GM12891 (cell line): ENCODE results near the gene CCDC69.
A peak's percentile ranks its signal among the peaks of the same experiment; 100 is the strongest.
"Not testable (repeated sequence)": the region's sequence is repeated elsewhere in the genome, so short reads cannot be mapped to it uniquely, and the experiment has no call there.

Experiments used
- DNase-seq: peaks from one replicate; pipeline ENCODE4 v3.0.0; 2011; ENCODE audit warnings: low spot score; ENCODE audit not compliant: insufficient read length
- FAIRE-seq: peaks from 2 replicates; lab custom pipeline; 2011; peaks lifted over from hg19 to GRCh38; lab: Jason Lieb, UNC
- PAX5 ChIP-seq: IDR thresholded peaks from 2 replicates; pipeline ENCODE4 v1.6.1; 2011; ENCODE audit warnings: low read length, moderate library complexity, mild to moderate bottlenecking; ENCODE audit not compliant: insufficient read depth, severe bottlenecking
- POLR2A ChIP-seq: IDR thresholded peaks from 2 replicates; pipeline ENCODE4 v1.6.1; 2011; ENCODE audit warnings: low read depth, low read length, control low read depth
- POLR2AphosphoS5 ChIP-seq: IDR thresholded peaks from 2 replicates; pipeline ENCODE4 v1.6.1; 2011; ENCODE audit warnings: low read depth, low read length, control low read depth
- POU2F2 ChIP-seq: IDR thresholded peaks from 2 replicates; pipeline ENCODE4 v1.6.1; 2011; ENCODE audit warnings: low read depth, mild to moderate bottlenecking, control low read depth, low read length, moderate library complexity
- SPI1 ChIP-seq: IDR thresholded peaks from 2 replicates; pipeline ENCODE4 v1.6.1; 2011; ENCODE audit warnings: low read depth, low read length, control low read depth
- TAF1 ChIP-seq: IDR thresholded peaks from 2 replicates; pipeline ENCODE4 v1.6.1; 2011; ENCODE audit warnings: low read depth, low read length, control low read depth

Gene CCDC69

DNA sequence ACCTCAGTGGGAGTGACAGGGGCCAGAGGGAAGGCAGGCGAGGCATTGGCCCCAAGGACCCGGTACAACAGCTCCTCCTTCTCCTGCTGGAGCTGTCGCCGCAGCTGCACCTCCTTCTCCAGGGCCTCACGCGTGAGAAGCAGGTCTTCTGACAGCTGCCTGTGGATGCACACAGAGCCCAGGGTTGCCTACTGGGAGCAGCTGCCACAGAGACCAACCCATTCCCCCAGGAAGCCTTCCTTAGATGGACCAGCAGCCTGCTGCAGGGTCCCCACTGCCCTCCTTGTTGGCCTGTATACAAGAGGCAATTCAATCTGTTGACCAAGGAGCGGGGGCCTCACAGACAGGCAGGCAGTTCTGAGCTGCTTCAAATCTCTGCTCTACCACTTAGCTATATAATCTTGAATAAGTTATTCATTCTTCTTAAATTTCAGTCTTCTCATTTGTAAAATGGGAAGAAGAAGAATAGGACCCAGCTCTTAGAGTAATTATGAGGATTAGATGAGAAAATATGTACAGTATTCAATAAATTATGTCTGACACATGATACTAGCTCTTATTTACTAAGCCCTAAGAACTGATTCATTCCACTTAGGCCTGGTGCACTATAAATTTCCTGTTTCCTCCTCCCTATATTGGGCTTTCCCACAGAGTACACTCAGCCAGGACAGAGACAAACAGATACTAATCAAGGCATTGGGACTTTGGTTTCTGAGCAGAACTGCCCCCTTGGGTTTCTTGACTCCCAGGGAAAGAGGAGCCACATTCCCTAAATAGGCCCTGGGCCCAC, 40.2 kb downstream of the CCDC69 start:
- FAIRE-seq, result no peak
- TF ChIP-seq POLR2AphosphoS5, result no peak
- no peak for TF ChIP-seq SPI1
- no peak for TF ChIP-seq POU2F2
- TF ChIP-seq PAX5, result no peak
- TF ChIP-seq POLR2A, result no peak
- TF ChIP-seq TAF1, result no peak
- DNase-seq, result no peak

DNA sequence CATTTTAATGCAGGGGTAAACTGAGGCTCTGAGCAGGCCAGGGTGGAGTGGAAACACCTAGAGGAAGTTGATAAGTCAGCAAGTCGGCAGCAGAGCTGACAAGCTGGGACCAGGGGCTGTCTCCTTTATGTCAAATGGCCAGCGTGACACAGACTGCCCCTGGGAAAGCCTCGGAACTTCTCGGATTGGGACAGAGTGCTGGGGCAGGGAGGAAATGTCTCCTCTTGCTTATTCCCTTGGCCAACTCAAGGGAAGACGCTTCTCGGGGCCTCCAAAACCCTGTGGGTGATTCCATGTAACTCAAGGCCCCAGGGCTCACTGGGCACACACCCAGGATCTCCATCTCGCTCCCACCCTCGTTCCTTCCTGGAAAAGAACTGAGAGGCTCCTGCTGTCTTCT, 40.9 kb downstream of the CCDC69 start:
- FAIRE-seq (no peak), DNase-seq (no peak)
- no peak for TF ChIP-seq PAX5
- TF ChIP-seq SPI1, result no peak
- no peak for TF ChIP-seq TAF1
- TF ChIP-seq POU2F2, result no peak
- no peak for TF ChIP-seq POLR2AphosphoS5
- no peak for TF ChIP-seq POLR2A

DNA sequence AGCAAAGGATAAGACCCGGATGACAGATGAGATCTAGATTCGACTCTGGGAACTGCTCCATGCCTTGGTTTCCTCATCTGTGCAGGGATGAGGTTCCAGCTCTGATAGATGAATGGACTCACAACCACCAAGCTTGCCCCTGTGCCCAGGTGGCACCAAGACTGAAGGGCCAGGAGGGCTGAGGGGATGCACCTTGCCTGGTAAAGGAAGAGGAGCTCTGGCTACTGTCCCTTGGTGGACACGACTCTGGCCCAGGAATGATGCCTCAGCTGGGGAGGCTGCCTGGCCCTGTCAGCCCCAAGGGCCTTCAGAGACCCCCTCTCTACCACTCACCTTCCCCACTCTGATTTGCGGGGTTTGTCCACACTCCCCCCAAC, 41.4 kb downstream of the CCDC69 start:
- no peak for DNase-seq
- no peak for FAIRE-seq
- no peak for TF ChIP-seq POLR2AphosphoS5
- TF ChIP-seq SPI1, result no peak
- TF ChIP-seq POU2F2, result no peak
- TF ChIP-seq TAF1, result no peak
- no peak for TF ChIP-seq PAX5
- TF ChIP-seq POLR2A, result no peak

DNA sequence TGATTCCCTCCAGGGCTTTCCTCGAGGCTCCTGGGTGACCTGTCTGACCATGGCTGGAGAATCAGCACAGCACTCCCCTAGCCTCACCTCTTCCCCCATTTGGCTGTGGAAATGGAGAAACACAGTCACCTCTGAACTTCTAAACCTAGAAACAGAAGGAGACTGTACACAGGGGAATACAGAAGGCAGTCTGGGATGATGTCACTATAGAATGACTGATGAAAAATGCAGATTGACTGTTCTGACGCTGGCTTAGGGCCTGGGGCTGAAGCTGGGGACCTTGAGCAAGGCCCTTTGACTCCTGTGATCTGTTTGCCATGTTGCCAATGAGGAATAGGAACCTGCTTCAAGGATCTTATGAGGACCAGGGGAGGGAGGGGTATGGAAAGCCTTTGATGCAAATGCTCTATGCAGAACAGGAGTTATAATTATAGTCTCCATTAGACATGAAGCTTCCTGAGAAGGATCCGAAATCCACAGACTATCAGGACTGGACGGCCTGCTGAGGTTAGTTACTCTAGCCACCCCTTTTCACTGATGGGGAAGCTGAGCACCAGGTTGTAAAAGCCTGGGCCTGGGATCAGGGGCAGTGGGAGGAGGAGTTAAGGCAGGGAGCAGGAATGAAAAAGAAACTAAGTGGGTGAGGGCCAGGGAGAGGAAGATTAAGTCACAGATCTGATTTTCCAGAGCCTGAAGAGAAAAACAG, 41.9 kb downstream of the CCDC69 start:
- FAIRE-seq, result no peak
- DNase-seq, result no peak
- no peak for TF ChIP-seq TAF1
- TF ChIP-seq POLR2AphosphoS5, result no peak
- no peak for TF ChIP-seq SPI1
- TF ChIP-seq POLR2A, result no peak
- no peak for TF ChIP-seq PAX5
- no peak for TF ChIP-seq POU2F2

DNA sequence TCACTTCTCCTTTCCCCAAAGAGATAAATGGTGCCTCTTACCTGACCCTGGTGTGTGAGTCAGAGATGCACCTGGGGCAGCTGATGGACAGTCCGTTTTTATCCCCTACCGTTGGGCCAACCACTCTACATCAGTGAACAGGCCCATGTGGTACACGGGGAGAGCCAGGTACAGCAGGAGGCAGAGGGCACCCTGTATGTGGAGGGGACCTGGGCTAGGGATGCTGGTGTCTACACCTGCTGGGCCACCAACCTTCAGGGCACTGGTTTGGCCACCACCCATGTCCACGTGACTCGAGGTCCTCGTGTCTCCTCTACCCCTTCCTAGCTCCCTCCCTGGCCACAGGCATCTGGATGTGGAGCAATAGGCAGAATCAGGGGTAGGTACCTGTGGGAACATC, 43.6 kb downstream of the CCDC69 start:
- no peak for DNase-seq
- TF ChIP-seq PAX5 (no peak), POLR2AphosphoS5 (0 out of 2 replicates have a peak, but pooled peaks have one; percentile 25), TAF1 (no peak), SPI1 (no peak), POLR2A (no peak), POU2F2 (no peak)
- FAIRE-seq, result no peak

DNA sequence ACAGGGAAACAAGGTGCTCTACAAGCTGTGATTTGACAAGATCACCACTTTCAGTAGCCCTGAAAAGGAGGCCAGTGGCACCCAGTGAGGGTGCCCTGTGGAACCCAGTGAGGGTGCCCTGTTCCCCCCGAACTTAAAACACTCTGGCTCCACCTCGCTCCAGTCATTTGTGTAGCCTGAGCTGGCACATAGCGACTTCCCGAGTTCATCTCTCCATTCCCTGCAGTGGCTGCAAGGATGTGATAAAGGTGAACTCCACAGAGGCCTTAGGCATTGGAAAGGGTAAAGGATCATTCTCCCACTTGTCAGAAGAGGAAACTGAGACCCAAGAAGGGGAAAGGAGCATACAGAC, 44.4 kb downstream of the CCDC69 start:
- DNase-seq (no peak), FAIRE-seq (no peak)
- TF ChIP-seq POLR2AphosphoS5 (no peak), PAX5 (no peak), POLR2A (no peak), TAF1 (no peak), SPI1 (no peak), POU2F2 (no peak)

DNA sequence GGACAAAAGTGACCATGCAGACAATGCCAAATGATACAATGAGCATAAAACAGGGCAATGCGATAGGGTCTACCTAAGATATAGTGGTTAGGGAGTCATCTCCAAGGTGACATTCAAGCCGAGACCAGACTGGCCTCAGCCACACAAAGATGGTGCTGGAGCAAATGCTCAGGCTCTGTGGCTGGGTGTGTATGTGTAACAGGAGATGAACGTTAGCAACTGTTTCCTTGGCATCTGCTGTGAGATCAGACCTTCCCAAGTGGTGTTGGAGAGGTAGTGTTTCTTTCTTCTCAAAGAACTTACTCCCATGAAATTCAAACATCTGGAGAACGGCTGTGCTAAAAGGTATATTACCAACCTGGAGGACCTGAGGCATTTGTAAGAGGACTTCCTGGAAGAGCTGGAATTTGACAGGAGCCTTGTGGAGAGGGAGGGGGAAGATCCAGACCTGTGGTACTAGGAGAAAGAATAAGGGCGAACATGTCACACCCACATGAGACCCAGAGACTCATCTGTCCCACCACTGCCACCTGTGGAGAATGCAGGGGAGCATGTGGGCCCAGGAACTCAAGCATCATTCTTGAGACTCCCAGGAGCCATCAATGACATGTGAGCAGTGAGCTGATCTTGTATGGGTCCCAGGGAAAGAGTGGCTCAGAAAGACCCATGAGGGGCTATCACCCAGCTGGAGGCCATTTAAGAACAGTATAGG, 45.0 kb downstream of the CCDC69 start:
- FAIRE-seq (no peak), DNase-seq (no peak)
- TF ChIP-seq SPI1, result no peak
- TF ChIP-seq POLR2AphosphoS5, result no peak
- no peak for TF ChIP-seq POU2F2
- TF ChIP-seq TAF1, result no peak
- no peak for TF ChIP-seq POLR2A

DNA sequence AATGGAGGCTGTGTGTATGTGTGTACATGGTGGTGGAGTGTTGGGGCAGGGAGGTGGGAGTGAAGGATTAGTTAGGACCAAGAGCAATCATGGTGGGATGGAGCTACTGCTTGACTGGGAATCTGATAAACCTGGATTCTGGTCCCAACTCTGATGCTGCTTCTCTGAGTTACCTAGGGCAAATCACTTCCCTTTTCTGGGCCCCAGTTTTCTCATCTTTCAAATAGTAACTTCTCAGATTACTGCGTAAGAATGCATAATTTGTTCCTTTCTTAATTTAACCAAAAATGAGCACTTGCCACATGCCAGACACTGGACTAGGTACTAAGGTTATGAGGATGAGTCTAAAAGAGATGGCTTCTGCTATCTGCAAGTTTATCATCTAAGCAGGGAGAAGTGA, 45.5 kb downstream of the CCDC69 start:
- no peak for TF ChIP-seq POU2F2
- TF ChIP-seq SPI1, result peak; percentile 60
- no peak for TF ChIP-seq TAF1
- no peak for TF ChIP-seq POLR2AphosphoS5
- no peak for TF ChIP-seq POLR2A
- no peak for TF ChIP-seq PAX5
- no peak for DNase-seq
- no peak for FAIRE-seq

DNA sequence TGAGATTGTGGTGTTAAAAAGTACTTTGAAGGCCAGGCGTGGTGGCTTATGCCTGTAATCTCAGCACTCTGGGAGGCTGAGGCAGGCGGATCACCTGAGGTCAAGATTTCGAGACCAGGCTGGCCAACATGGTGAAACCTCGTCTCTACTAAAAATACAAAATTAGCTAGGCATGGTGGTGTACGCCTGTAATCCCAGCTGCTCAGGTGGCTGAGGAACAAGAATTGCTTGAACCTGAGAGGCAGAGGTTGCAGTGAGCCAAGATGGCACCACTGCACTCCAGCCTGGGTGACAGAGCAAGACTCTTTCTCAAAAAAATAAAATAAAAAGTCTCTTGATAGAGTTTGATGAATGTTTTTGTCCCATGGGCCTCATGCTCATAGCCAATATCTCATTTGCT, 47.6 kb downstream of the CCDC69 start:
- FAIRE-seq, DNase-seq: not testable (repeated sequence)
